ENCODE results near the gene HPSE2. TPM values are rescaled to one million over a fixed set of nuclear protein-coding genes. Genes with fewer than 3 reads are reported as not detected.

The HPSE2 gene
- total RNA-seq, 1 donor from 2014 or later = not detected

GRCh38 chr10:98485959-98486358 lies 749.7 kb downstream of the HPSE2 start:
- no peak for TF ChIP-seq CTCF (IDR thresholded peaks at IDR 0.05; ENCODE audit: insufficient read depth, low read length, poor library complexity, severe bottlenecking)
- Histone ChIP-seq H3K4me3 (ENCODE audit: low read depth, low read length) (no peak overlapping the region), H3K27me3 (ENCODE audit: control insufficient read depth, insufficient read depth, low read length) (no peaks in the 10 kb centered on the region), H3K36me3 (ENCODE audit: control insufficient read depth, insufficient read depth, low read length) (no peaks in the 10 kb centered on the region)
- DNase-seq (ENCODE audit: low read depth) = no peak

GRCh38 chr10:98483658-98484057 lies 752.0 kb downstream of the HPSE2 start:
- Histone ChIP-seq H3K4me3 (ENCODE audit: low read depth, low read length) (no peak overlapping the region), H3K27me3 (ENCODE audit: control insufficient read depth, insufficient read depth, low read length) (no peaks in the 10 kb centered on the region), H3K36me3 (ENCODE audit: control insufficient read depth, insufficient read depth, low read length) (no peaks in the 10 kb centered on the region)
- no peak for TF ChIP-seq CTCF (IDR thresholded peaks at IDR 0.05; ENCODE audit: insufficient read depth, low read length, poor library complexity, severe bottlenecking)
- no peak for DNase-seq (ENCODE audit: low read depth)

- Histone ChIP-seq H3K4me3 (ENCODE audit: low read depth, low read length) (no peak overlapping the region), H3K27me3 (ENCODE audit: control insufficient read depth, insufficient read depth, low read length) (no peaks in the 10 kb centered on the region), H3K36me3 (ENCODE audit: control insufficient read depth, insufficient read depth, low read length) (no peaks in the 10 kb centered on the region)
- DNase-seq (ENCODE audit: low read depth) = no peak
- TF ChIP-seq CTCF (IDR thresholded peaks at IDR 0.05; ENCODE audit: insufficient read depth, low read length, poor library complexity, severe bottlenecking) = no peak
Observed at GRCh38 chr10:98482096-98482495, 753.6 kb downstream of the HPSE2 start.

GRCh38 chr10:98481404-98481945 lies 754.2 kb downstream of the HPSE2 start:
- no peak for TF ChIP-seq CTCF (IDR thresholded peaks at IDR 0.05; ENCODE audit: insufficient read depth, low read length, poor library complexity, severe bottlenecking)
- no peak overlapping the region for H3K4me3 ChIP-seq (ENCODE audit: low read depth, low read length)
- DNase-seq (ENCODE audit: low read depth) = no peak
- no peaks in the 10 kb centered on the region for H3K36me3 ChIP-seq (ENCODE audit: control insufficient read depth, insufficient read depth, low read length)
- H3K27me3 ChIP-seq (ENCODE audit: control insufficient read depth, insufficient read depth, low read length) = no peaks in the 10 kb centered on the region

GRCh38 chr10:98478430-98479222 lies 757.0 kb downstream of the HPSE2 start:
- DNase-seq (ENCODE audit: low read depth) = no peak
- no peak overlapping the region for H3K4me3 ChIP-seq (ENCODE audit: low read depth, low read length)
- no peak for TF ChIP-seq CTCF (IDR thresholded peaks at IDR 0.05; ENCODE audit: insufficient read depth, low read length, poor library complexity, severe bottlenecking)
- no peaks in the 10 kb centered on the region for H3K36me3 ChIP-seq (ENCODE audit: control insufficient read depth, insufficient read depth, low read length)
- no peaks in the 10 kb centered on the region for H3K27me3 ChIP-seq (ENCODE audit: control insufficient read depth, insufficient read depth, low read length)
